Measurements from ENCODE around the gene ANGPTL2.

The ANGPTL2 gene

GRCh38 chr9:127139071-127139731 lies 16.8 kb upstream of the ANGPTL2 start:
- DNase-seq (ENCODE audit: low read depth, low spot score): no peak
- TF ChIP-seq, protein P1, sequence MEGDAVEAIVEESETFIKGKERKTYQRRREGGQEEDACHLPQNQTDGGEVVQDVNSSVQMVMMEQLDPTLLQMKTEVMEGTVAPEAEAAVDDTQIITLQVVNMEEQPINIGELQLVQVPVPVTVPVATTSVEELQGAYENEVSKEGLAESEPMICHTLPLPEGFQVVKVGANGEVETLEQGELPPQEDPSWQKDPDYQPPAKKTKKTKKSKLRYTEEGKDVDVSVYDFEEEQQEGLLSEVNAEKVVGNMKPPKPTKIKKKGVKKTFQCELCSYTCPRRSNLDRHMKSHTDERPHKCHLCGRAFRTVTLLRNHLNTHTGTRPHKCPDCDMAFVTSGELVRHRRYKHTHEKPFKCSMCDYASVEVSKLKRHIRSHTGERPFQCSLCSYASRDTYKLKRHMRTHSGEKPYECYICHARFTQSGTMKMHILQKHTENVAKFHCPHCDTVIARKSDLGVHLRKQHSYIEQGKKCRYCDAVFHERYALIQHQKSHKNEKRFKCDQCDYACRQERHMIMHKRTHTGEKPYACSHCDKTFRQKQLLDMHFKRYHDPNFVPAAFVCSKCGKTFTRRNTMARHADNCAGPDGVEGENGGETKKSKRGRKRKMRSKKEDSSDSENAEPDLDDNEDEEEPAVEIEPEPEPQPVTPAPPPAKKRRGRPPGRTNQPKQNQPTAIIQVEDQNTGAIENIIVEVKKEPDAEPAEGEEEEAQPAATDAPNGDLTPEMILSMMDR (IDR thresholded peaks at IDR 0.05; ENCODE audit: insufficient read depth, low read length, missing control alignments): no peak
- ChIA-PET POLR2A (no interaction called here), CTCF (interaction anchor here (1.6 to 1.7 kb wide), 2 partner anchors 8 to 17 kb away, joined by 3 to 5 read pairs; partner anchors contain the start of gene ANGPTL2)
- no peak overlapping the region for H3K4me3 ChIP-seq (ENCODE audit: low read depth, low read length)

- H3K4me3 ChIP-seq (ENCODE audit: low read depth, low read length): no peak overlapping the region
- TF ChIP-seq, protein P1 (IDR thresholded peaks at IDR 0.05; ENCODE audit: insufficient read depth, low read length, missing control alignments): no peak
- DNase-seq (ENCODE audit: low read depth, low spot score): no peak
- ChIA-PET CTCF (interaction anchor here (0.8 to 1.7 kb wide), 3 partner anchors 9 to 17 kb away, joined by 3 to 5 read pairs (median 3); partner anchors contain the start of gene ANGPTL2), POLR2A (no interaction called here)
These were observed 16.0 kb upstream of the ANGPTL2 start for GRCh38 chr9:127138444-127138843.

GRCh38 chr9:127137640-127138360 lies 15.4 kb upstream of the ANGPTL2 start:
- CTCF ChIA-PET: interaction anchor here (0.8 to 1.7 kb wide), 4 partner anchors 10 to 61 kb away, joined by 3 to 5 read pairs (median 3); partner anchors contain the start of gene ANGPTL2
- TF ChIP-seq, protein P1 (IDR thresholded peaks at IDR 0.05; ENCODE audit: insufficient read depth, low read length, missing control alignments): no peak

GRCh38 chr9:127136880-127137639 lies 14.6 kb upstream of the ANGPTL2 start:
- no peak for DNase-seq (ENCODE audit: low read depth, low spot score)
- CTCF ChIA-PET: interaction anchor here (0.8 to 1.6 kb wide), 5 partner anchors 8 to 195 kb away, joined by 3 to 5 read pairs (median 3); no protein-coding TSS in a partner anchor
- TF ChIP-seq, protein P1 (IDR thresholded peaks at IDR 0.05; ENCODE audit: insufficient read depth, low read length, missing control alignments): no peak
- no peak overlapping the region for H3K4me3 ChIP-seq (ENCODE audit: low read depth, low read length)
- POLR2A ChIA-PET: no interaction called here

More at GRCh38 chr9:127137640-127138360, 15.4 kb upstream of the ANGPTL2 start:
- H3K4me3 ChIP-seq (ENCODE audit: low read depth, low read length): no peak overlapping the region
- POLR2A ChIA-PET: no interaction called here
- no peak for DNase-seq (ENCODE audit: low read depth, low spot score)

DNA sequence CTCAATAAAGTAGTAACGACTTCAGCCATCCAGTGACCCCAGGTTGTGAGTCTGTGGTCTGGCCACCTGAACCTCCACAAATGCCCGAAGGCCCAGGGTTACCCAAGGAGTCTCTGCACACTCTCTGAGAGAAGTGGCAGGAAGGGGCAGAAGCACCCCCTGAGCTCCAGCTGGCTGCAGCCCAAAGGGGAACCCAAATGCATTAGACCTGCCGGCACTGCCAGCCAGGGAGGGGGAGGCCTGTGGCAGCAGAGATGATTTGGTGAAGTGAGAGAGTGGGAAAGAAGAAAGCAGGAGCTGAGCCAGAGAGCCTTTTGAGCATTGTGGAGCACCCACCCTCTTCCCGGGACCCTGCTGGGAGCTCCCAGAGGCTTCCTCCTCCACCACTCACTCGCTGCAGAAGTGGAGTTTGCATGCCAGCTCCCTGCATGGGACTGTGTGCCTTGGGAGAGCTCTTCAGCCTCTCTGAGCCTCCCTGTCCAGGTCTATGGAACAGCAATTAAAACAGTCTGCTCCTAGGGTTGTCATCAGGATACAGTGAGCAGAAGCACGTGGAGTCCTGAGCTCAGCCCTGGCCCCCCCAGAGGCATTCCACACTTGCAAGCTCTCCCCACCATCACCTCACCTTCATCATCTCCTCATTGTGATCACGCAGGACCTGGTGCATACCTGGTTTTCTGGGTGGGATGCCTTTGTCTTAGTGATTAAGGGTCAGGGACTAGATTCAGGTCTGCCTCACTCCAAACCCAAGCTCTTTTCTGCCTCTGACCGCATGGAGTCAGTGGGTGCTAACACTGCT lies 13.8 kb upstream of the ANGPTL2 start:
- DNase-seq (ENCODE audit: low read depth, low spot score): no peak
- CTCF ChIA-PET: interaction anchor here (0.8 to 1.4 kb wide), 4 partner anchors 9 to 194 kb away, joined by 3 to 5 read pairs (median 3); no protein-coding TSS in a partner anchor
- POLR2A ChIA-PET: no interaction called here
- no peak overlapping the region for H3K4me3 ChIP-seq (ENCODE audit: low read depth, low read length)
- TF ChIP-seq, protein P1 (IDR thresholded peaks at IDR 0.05; ENCODE audit: insufficient read depth, low read length, missing control alignments): no peak

All from AG04449 (cell line).